ENCODE measurements around the gene PLEKHB2. TPM values are rescaled to one million over a fixed set of nuclear protein-coding genes. Genes with fewer than 3 reads are reported as not detected.

Gene PLEKHB2
- total and polyA plus RNA-seq, 9 of the 15 experiments (the other 6 are each of a cell fraction or from before 2014, with no cell fraction given): 41.3 to 71.5 (median 50.2) TPM

- TF ChIP-seq CHAMP1 (IDR thresholded peaks at IDR 0.05): no peak
- TF ChIP-seq BHLHE40 (IDR thresholded peaks at IDR 0.05; ENCODE audit: low read length): peak; percentile 99
- TF ChIP-seq ZNF121 (CRISPR knock-in tag; conservative IDR thresholded peaks at IDR 0.05): no peak
- TF ChIP-seq, protein P1, sequence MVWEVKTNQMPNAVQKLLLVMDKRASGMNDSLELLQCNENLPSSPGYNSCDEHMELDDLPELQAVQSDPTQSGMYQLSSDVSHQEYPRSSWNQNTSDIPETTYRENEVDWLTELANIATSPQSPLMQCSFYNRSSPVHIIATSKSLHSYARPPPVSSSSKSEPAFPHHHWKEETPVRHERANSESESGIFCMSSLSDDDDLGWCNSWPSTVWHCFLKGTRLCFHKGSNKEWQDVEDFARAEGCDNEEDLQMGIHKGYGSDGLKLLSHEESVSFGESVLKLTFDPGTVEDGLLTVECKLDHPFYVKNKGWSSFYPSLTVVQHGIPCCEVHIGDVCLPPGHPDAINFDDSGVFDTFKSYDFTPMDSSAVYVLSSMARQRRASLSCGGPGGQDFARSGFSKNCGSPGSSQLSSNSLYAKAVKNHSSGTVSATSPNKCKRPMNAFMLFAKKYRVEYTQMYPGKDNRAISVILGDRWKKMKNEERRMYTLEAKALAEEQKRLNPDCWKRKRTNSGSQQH (CRISPR knock-in tag; IDR thresholded peaks at IDR 0.05): no peak
- TF ChIP-seq ZBTB7A (IDR thresholded peaks at IDR 0.05; ENCODE audit: borderline replicate concordance, control insufficient read depth, low read depth, low read length): peak; percentile 80; the same call in 1 of the 2 replicates
- TF ChIP-seq, protein P2, sequence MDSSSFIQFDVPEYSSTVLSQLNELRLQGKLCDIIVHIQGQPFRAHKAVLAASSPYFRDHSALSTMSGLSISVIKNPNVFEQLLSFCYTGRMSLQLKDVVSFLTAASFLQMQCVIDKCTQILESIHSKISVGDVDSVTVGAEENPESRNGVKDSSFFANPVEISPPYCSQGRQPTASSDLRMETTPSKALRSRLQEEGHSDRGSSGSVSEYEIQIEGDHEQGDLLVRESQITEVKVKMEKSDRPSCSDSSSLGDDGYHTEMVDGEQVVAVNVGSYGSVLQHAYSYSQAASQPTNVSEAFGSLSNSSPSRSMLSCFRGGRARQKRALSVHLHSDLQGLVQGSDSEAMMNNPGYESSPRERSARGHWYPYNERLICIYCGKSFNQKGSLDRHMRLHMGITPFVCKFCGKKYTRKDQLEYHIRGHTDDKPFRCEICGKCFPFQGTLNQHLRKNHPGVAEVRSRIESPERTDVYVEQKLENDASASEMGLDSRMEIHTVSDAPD (CRISPR knock-in tag; IDR thresholded peaks at IDR 0.05): no peak
- TF ChIP-seq TRIM24 (IDR thresholded peaks at IDR 0.05): no peak
- no peak for TF ChIP-seq IRF2 (CRISPR knock-in tag; IDR thresholded peaks at IDR 0.05)
- TF ChIP-seq PCBP1 (IDR thresholded peaks at IDR 0.05; ENCODE audit: low read depth, low read length, poor library complexity, severe bottlenecking): peak; percentile 47
- TF ChIP-seq TBP (optimal IDR thresholded peaks at IDR 0.05; ENCODE audit: low read depth, low read length): peak; percentile 35
- TF ChIP-seq ETS2 (tag; IDR thresholded peaks at IDR 0.05; ENCODE audit: borderline replicate concordance, poor library complexity, severe bottlenecking): peak; percentile 70
- TF ChIP-seq PML (IDR thresholded peaks at IDR 0.05; ENCODE audit: low read length): peak; percentile 82; the same call in 1 of the 2 replicates
- TF ChIP-seq NRF1 (conservative IDR thresholded peaks at IDR 0.05 in 1 of 2, IDR thresholded peaks at IDR 0.05 in 1 of 2): peak; percentile 83 to 88; a peak in 3 of 4 replicates
- TF ChIP-seq, protein P3, sequence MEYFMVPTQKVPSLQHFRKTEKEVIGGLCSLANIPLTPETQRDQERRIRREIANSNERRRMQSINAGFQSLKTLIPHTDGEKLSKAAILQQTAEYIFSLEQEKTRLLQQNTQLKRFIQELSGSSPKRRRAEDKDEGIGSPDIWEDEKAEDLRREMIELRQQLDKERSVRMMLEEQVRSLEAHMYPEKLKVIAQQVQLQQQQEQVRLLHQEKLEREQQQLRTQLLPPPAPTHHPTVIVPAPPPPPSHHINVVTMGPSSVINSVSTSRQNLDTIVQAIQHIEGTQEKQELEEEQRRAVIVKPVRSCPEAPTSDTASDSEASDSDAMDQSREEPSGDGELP (CRISPR knock-in tag; IDR thresholded peaks at IDR 0.05; ENCODE audit: borderline replicate concordance): no peak
- no peak for TF ChIP-seq CBX5 (IDR thresholded peaks at IDR 0.05; ENCODE audit: borderline replicate concordance, low read depth)
- no peak for TF ChIP-seq ZNF551 (CRISPR knock-in tag; IDR thresholded peaks at IDR 0.05)
- no peak for TF ChIP-seq NFIC (IDR thresholded peaks at IDR 0.05)
- no peak for TF ChIP-seq RBM34 (IDR thresholded peaks at IDR 0.05; ENCODE audit: borderline replicate concordance, insufficient read depth, low read length)
- no peak for TF ChIP-seq ZBTB8A (IDR thresholded peaks at IDR 0.05; ENCODE audit: partially characterized antibody)
- TF ChIP-seq ZNF584 (CRISPR knock-in tag; IDR thresholded peaks at IDR 0.05; ENCODE audit: low read depth): peak; percentile 80
- TF ChIP-seq PTBP1 (IDR thresholded peaks at IDR 0.05; ENCODE audit: low read depth, low read length): no peak
Observed at GRCh38 chr2:131093006-131093695, 12.0 kb upstream of the PLEKHB2 start, which contains the start of gene FAM168B (continued).
